Spleen (tissue), 11 donors: Measurements from ENCODE around the gene MPZL1. TPM values are rescaled to one million over a fixed set of nuclear protein-coding genes. Genes with fewer than 3 reads are reported as not detected.

ENCODE experiments used
- DNase-seq: peaks from one replicate; pipeline ENCODE4 v3.0.0-alpha.2; 2020
- H3K27ac ChIP-seq, 8 donors: fragments of 200-600 bp; sonication (generic) in 7 of 8; 1 replicate in 4 of 8; 2 replicates in 4 of 8; pipeline versions ENCODE4 v1.5.0 to v1.8.0; 2016 to 2021; ENCODE audit warnings: inconsistent platforms in 4 of 8, mild to moderate bottlenecking in 4 of 8, moderate library complexity in 1 of 8
- H3K27me3 ChIP-seq, 7 donors: fragments of 200-600 bp; sonication (generic) in 6 of 7; replicated peaks in 1 of 7; 1 replicate in 4 of 7; 2 replicates in 3 of 7; pipeline versions ENCODE4 v1.5.0 to v1.8.0; 2016 to 2021; ENCODE audit warnings: inconsistent platforms in 3 of 7, mild to moderate bottlenecking in 1 of 7
- H3K36me3 ChIP-seq, 6 donors: fragments of 200-600 bp; sonication (generic) in 5 of 6; 1 replicate in 4 of 6; 2 replicates in 2 of 6; pipeline versions ENCODE4 v1.5.0 to v1.8.0; 2016 to 2021; ENCODE audit warnings: inconsistent platforms in 2 of 6
- H3K4me1 ChIP-seq, 6 donors: fragments of 200-600 bp; sonication (generic) in 5 of 6; 1 replicate in 3 of 6; 2 replicates in 3 of 6; pipeline versions ENCODE4 v1.5.0 to v1.8.0; 2016 to 2021; ENCODE audit warnings: inconsistent platforms in 3 of 6
- H3K4me3 ChIP-seq, 8 donors: fragments of 200-600 bp; sonication (generic) in 7 of 8; 1 replicate in 4 of 8; 2 replicates in 4 of 8; pipeline versions ENCODE4 v1.5.0 to v1.8.0; 2016 to 2021; ENCODE audit warnings: inconsistent platforms in 4 of 8, mild to moderate bottlenecking in 4 of 8, moderate library complexity in 2 of 8
- H3K9me3 ChIP-seq, 8 donors: fragments of 200-600 bp; sonication (generic) in 7 of 8; 1 replicate in 4 of 8; 2 replicates in 4 of 8; pipeline versions ENCODE4 v1.5.0 to v1.8.0; 2016 to 2021; ENCODE audit warnings: inconsistent platforms in 4 of 8
- POLR2A ChIP-seq, 3 donors: fragments of 450-650 bp; IDR thresholded peaks; one replicate each; pipeline ENCODE4 v1.5.1; 2017; ENCODE audit warnings: antibody characterized with exemption in 3 of 3, mild to moderate bottlenecking in 1 of 3
- POLR2AphosphoS5 ChIP-seq, 3 donors: sonication (generic); formaldehyde crosslinking; IDR thresholded peaks; one replicate each; pipeline ENCODE4 v1.5.1; 2017; ENCODE audit warnings: antibody characterized with exemption in 3 of 3
- WGBS, 5 donors: extraction: QIAGEN DNeasy Blood & Tissue Kit in 3 of 5; methylation state at CpG; one replicate each; pipeline versions ENCODE4 v1.1.5 to v1.1.7; 2013 to 2018; 5-methylcytosine and 5-hydroxymethylcytosine counted together
- intact Hi-C: fragments of 100-400 bp; cut with DNase I; formaldehyde crosslinking; loops from one replicate; pipeline ENCODE4 v1.15.0; 2023; ENCODE audit warnings: low total_unique reads
- polyA plus RNA-seq, 3 donors: library from polyadenylated mRNA; stranded (reverse); fragments of 200-250 nt; gene quantifications; one replicate each; pipeline ENCODE4 v1.2.1, GENCODE V29; 2013
- total RNA-seq, 7 donors: library from RNA; depleted of rRNA in 3 of 7; stranded (reverse); fragments of >200 nt in 3 of 7; fragmentation: NEBNext Ultra II Directional in 4 of 7; extraction: Animal tissue kit (Norgen Biotek cat#: 25700) in 4 of 7; gene quantifications; one replicate each; pipeline versions ENCODE4 v1.1.0 to v1.2.1, GENCODE V29; 2016 to 2021
- TF ChIP-seq, protein P1 (sequence below), 11 experiments: fragments of 200-600 bp in 7 of 11; fragments of 450-650 bp in 4 of 11; sonication (generic) in 4 of 11; IDR thresholded peaks in 8 of 11; conservative IDR thresholded peaks in 3 of 11; 1 replicate in 7 of 11; 2 replicates in 4 of 11; pipeline versions ENCODE4 v1.4.0 to v1.8.0; 2016 to 2021; ENCODE audit warnings: antibody characterized with exemption in 11 of 11, inconsistent platforms in 4 of 11, mild to moderate bottlenecking in 1 of 11
- donor health status: healthy with polysubstance abuse.
- donor health status: DM: no; HTN: no; CAD: no; lungs with moderate emphysema.
- donor health status: DM: no; HTN: no; CAD: no.
- donor health status: Bipolar disorder and iron deficiency.
- donor health status: healthy.
- donor health status: DM: no; HTN: no; CAD: no.
- donor health status: DM: yes; HTN: yes; CAD: no.

Gene MPZL1
- total and polyA plus RNA-seq, 10 donors = 12.0 to 65.8 (median 47.3) TPM

DNA sequence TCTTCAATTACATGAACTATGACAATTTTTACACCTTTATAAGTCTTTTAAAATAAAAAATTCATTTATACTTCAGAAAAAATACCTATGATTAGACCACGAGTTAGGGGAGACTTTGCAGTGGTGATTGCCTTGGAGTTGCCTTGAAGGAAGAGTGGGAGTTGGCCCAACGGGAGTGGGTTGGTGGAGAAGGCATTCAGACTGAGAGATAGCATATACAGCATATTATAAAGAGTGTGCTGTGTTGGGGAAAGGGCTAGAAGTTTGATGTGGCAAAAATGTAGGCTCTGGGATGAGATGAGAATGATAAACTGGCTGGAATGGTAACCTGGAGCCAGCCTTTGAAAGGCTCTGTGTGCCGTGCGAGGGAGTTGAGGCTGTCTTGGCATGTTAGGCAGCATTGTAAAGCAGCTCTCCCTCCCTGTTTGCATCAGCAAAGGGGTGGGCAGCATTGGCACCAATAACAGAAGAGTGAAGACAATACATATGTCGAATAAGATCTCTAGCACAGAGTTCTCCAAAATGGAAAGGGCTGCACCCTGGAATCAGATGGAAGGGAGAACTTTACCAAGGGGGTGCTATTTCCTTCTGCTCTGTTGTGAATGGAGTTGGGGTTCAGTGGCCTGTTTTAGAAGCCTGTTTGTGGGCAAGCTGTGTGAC is 24.4 kb downstream of the MPZL1 start:
- H3K4me1 ChIP-seq = peaks cover 0 to 27% (median 10%) of the 10 kb centered on the region in 6 donors
- no peaks in the 10 kb centered on the region for H3K9me3 ChIP-seq
- WGBS, 5 donors = 76 to 90% (median 82%) methylated on average over 5 of the region's 5 CpGs
- DNase-seq = no peak
- TF ChIP-seq POLR2AphosphoS5 (IDR thresholded peaks at IDR 0.05) (no peak), POLR2A (IDR thresholded peaks at IDR 0.05) (no peak)
- TF ChIP-seq, protein P1, sequence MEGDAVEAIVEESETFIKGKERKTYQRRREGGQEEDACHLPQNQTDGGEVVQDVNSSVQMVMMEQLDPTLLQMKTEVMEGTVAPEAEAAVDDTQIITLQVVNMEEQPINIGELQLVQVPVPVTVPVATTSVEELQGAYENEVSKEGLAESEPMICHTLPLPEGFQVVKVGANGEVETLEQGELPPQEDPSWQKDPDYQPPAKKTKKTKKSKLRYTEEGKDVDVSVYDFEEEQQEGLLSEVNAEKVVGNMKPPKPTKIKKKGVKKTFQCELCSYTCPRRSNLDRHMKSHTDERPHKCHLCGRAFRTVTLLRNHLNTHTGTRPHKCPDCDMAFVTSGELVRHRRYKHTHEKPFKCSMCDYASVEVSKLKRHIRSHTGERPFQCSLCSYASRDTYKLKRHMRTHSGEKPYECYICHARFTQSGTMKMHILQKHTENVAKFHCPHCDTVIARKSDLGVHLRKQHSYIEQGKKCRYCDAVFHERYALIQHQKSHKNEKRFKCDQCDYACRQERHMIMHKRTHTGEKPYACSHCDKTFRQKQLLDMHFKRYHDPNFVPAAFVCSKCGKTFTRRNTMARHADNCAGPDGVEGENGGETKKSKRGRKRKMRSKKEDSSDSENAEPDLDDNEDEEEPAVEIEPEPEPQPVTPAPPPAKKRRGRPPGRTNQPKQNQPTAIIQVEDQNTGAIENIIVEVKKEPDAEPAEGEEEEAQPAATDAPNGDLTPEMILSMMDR (IDR thresholded peaks at IDR 0.05 in 8 of 11, conservative IDR thresholded peaks at IDR 0.05 in 3 of 11) = no peak
- peak overlapping the region in 3 of 8 donors; percentile 21 to 59 (median 46) for H3K27ac ChIP-seq
- no peaks in the 10 kb centered on the region for H3K27me3 ChIP-seq
- H3K4me3 ChIP-seq = no peak overlapping the region
- intact Hi-C loops = no loop called here
- no peaks in the 10 kb centered on the region for H3K36me3 ChIP-seq

DNA sequence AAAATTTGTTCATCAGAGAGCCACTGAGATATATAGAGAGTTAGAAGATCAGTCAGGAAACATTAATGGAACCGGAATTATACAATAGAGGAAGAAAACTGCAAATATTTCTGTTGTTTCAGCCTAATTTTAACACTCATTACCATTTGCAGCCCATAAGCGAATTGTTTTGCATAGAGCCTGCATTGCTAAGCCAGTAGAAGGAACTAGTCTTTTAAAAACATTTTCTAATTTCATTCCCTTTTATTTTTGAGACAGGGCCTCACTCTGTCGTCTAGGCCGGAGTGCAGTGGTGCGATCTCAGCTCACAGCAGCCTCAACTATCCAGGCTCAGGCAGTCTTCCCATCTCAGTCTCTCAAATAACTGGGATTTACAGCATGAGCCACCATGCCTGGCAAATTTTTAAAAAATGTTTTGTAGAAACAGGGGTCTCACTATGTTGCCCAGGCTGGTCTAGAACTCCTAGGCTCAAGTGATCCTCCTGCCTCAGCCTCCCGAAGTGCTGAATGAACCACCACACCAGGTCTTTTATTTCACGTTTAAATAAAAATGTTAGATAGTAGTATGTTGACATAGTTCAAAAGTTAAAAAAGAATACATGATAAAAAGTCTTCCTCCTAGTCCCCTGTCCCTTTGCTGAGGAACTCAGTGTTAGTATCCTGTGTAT is 25.3 kb downstream of the MPZL1 start:
- no peaks in the 10 kb centered on the region for H3K36me3 ChIP-seq
- TF ChIP-seq POLR2AphosphoS5 (IDR thresholded peaks at IDR 0.05) = no peak
- TF ChIP-seq, protein P1 (IDR thresholded peaks at IDR 0.05 in 8 of 11, conservative IDR thresholded peaks at IDR 0.05 in 3 of 11) = no peak
- no peak for TF ChIP-seq POLR2A (IDR thresholded peaks at IDR 0.05)
- no peak for DNase-seq
- intact Hi-C loops = no loop called here
- peak overlapping the region in 3 of 8 donors; percentile 25 to 59 (median 46) for H3K27ac ChIP-seq
- H3K27me3 ChIP-seq = no peaks in the 10 kb centered on the region
- no peak overlapping the region for H3K4me3 ChIP-seq
- 68 to 82% (median 79%) methylated on average over 7 of the region's 7 CpGs for WGBS, 5 donors
- H3K9me3 ChIP-seq = no peaks in the 10 kb centered on the region
- peaks cover 0 to 29% (median 10%) of the 10 kb centered on the region in 6 donors for H3K4me1 ChIP-seq

DNA sequence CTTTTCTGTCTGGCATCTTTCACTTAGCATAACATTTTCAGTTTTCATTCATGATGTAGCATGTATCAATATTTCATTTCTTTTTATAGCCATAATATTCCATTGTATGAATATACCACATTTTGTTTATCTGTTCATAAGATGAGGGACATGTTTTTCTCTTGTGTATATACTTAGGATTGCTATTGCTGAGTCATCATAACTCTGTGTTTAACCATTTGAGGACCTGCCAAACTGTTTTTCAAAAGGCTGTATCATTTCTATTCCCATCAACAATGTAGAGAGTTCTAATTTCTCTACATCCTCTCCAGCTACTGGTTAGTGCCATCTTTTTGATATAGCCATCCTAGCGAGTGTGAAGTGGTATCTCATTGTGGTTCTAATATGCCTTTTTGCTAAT is 26.2 kb downstream of the MPZL1 start:
- no peak overlapping the region for H3K4me3 ChIP-seq
- no peaks in the 10 kb centered on the region for H3K9me3 ChIP-seq
- no peak overlapping the region for H3K27ac ChIP-seq
- TF ChIP-seq POLR2AphosphoS5 (IDR thresholded peaks at IDR 0.05) (no peak), POLR2A (IDR thresholded peaks at IDR 0.05) (no peak)
- TF ChIP-seq, protein P1 (IDR thresholded peaks at IDR 0.05 in 8 of 11, conservative IDR thresholded peaks at IDR 0.05 in 3 of 11) = no peak
- H3K4me1 ChIP-seq = peaks cover 0 to 38% (median 16%) of the 10 kb centered on the region in 6 donors
- 93 to 100% (median 97%) methylated on average over 1 of the region's 1 CpG for WGBS, 5 donors
- no peaks in the 10 kb centered on the region for H3K36me3 ChIP-seq
- intact Hi-C loops = no loop called here
- H3K27me3 ChIP-seq = no peaks in the 10 kb centered on the region
- no peak for DNase-seq

DNA sequence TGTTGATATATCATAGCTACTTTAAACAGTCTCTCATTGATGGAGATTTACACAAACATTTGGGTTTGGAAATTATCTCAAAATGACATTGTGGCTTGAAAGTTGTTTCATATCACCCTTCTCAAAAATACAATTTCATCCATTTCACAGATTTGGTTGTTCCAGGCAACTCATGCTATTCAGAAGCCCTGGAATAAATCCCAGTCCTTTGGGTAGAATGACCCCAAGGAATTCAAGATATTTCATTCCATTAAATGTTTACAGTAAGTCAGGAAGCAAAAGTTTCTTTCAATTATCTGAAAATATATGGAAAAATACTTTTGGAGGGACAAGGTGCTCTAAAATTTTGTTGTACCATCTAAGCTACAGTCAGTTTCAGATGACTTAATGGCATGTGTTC is 27.1 kb downstream of the MPZL1 start:
- TF ChIP-seq, protein P1 (IDR thresholded peaks at IDR 0.05 in 8 of 11, conservative IDR thresholded peaks at IDR 0.05 in 3 of 11) = no peak
- TF ChIP-seq POLR2A (IDR thresholded peaks at IDR 0.05) = no peak
- TF ChIP-seq POLR2AphosphoS5 (IDR thresholded peaks at IDR 0.05) = no peak
- Histone ChIP-seq H3K27ac (no peak overlapping the region), H3K4me3 (no peak overlapping the region), H3K4me1 (peaks cover 0 to 47% (median 23%) of the 10 kb centered on the region in 6 donors), H3K9me3 (no peaks in the 10 kb centered on the region), H3K36me3 (no peaks in the 10 kb centered on the region), H3K27me3 (no peaks in the 10 kb centered on the region)
- DNase-seq = no peak
- intact Hi-C loops = no loop called here
